Fibroblast of pulmonary artery (primary cell): Measurements from ENCODE around the gene EEF2K.

Experiments used
- DNase-seq: peaks from one replicate; pipeline ENCODE4 v3.0.0-alpha.2; 2010; ENCODE audit warnings: low read depth
- H3K4me3 ChIP-seq: replicated peaks from 2 replicates; pipeline ENCODE4 v1.5.1; 2011; ENCODE audit warnings: low read depth, mild to moderate bottlenecking, control low read depth, low read length, moderate library complexity
- TF ChIP-seq, protein P1 (sequence below): IDR thresholded peaks from 2 replicates; pipeline ENCODE4 v1.5.1; 2011; ENCODE audit warnings: mild to moderate bottlenecking, control low read depth, low read length, inconsistent platforms; ENCODE audit errors: missing control alignments

EEF2K gene

DNA sequence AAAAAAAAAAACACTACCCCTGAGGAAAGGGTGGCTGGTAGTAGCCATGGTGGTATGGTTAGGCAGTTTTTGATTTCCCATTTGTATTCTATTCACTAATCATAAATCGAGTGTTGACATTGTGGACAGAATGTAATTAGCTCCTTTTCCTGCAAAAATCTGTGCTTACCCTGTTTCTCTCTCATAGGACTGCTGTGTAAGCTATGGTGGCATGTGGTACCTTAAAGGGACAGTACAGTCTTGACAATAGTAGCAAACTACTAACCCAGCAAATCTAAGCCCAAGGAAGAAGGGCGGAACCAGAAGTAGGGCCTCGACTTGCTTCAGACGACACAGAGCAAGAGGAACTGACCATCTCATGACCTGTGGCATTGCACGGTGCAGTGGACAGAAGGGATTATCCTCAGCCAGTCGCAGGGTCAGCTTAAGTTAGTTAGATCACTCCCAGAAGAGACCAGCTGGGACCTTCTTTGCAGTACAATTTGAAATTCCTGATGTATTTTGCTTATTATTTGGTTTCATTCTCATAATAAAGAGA lies 127.4 kb downstream of the EEF2K start:
- no peak overlapping the region for H3K4me3 ChIP-seq
- DNase-seq: no peak
- TF ChIP-seq, protein P1, sequence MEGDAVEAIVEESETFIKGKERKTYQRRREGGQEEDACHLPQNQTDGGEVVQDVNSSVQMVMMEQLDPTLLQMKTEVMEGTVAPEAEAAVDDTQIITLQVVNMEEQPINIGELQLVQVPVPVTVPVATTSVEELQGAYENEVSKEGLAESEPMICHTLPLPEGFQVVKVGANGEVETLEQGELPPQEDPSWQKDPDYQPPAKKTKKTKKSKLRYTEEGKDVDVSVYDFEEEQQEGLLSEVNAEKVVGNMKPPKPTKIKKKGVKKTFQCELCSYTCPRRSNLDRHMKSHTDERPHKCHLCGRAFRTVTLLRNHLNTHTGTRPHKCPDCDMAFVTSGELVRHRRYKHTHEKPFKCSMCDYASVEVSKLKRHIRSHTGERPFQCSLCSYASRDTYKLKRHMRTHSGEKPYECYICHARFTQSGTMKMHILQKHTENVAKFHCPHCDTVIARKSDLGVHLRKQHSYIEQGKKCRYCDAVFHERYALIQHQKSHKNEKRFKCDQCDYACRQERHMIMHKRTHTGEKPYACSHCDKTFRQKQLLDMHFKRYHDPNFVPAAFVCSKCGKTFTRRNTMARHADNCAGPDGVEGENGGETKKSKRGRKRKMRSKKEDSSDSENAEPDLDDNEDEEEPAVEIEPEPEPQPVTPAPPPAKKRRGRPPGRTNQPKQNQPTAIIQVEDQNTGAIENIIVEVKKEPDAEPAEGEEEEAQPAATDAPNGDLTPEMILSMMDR: no peak

DNA sequence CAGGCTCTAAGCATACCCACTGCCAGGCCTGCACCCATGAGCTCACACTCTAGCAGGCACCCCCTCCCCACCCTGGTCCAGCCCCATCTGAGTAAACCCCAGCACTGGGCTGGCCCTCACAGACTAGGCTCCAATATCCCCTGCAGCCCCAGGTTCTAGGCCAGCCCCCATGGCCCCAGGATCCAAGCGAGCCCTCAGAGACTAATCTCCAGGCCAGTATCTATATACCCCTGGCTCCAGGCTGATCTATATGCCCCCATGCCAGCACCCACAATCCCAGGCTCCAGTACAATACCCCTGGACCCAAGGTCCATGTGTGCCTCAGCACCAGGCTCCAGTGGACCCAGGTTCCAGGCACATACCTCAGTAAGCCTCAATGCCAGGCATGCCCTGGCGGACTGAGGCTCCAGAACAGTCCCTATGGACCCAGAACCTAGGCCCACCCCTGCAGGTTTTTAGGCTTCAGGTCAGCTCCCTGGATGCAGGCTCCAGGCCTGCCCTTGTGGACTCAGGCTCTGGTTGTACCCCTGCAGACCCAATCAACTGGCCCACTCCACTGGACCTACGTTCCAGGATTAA lies 129.7 kb downstream of the EEF2K start:
- H3K4me3 ChIP-seq: no peak overlapping the region
- DNase-seq: no peak
- TF ChIP-seq, protein P1: no peak

DNA sequence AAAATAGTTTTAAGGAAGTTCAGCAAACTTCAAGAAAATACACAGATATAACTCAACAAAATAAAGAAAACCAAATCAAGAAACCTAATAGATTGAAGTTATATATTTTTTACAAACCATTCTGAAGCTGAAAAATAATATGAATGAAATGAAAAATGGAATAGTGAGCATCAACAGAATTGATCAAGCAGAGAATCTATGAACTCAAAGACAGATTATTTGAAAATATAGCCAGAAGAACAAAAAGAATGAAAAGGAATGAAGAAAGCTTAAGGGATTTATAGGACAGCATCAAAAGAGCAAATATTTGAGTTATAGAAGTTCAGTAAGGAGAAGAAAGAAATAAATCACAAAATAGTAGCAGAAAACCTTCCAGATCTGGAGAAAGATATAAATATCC lies 130.5 kb downstream of the EEF2K start:
- DNase-seq: no peak
- TF ChIP-seq, protein P1: no peak
- H3K4me3 ChIP-seq: no peak overlapping the region

DNA sequence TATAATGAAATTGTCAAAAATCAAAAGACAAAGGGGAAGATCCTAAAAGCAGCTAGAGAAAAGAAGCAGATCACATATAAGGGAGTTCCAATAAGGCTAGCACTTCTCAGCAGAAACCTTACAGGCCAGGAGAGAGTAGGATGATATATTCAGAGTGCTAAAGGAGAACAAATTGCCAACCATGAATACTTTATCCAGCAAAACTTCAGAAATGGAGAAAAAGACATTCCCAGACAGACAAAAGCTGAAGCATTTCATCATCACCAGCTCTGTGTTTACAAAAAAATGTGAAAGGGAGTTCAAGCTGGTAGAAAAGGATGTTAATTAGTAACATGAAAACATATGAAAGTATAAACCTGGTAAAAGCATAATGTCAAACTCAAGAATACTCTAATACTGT lies 131.0 kb downstream of the EEF2K start:
- no peak for DNase-seq
- TF ChIP-seq, protein P1: no peak
- H3K4me3 ChIP-seq: no peak overlapping the region

DNA sequence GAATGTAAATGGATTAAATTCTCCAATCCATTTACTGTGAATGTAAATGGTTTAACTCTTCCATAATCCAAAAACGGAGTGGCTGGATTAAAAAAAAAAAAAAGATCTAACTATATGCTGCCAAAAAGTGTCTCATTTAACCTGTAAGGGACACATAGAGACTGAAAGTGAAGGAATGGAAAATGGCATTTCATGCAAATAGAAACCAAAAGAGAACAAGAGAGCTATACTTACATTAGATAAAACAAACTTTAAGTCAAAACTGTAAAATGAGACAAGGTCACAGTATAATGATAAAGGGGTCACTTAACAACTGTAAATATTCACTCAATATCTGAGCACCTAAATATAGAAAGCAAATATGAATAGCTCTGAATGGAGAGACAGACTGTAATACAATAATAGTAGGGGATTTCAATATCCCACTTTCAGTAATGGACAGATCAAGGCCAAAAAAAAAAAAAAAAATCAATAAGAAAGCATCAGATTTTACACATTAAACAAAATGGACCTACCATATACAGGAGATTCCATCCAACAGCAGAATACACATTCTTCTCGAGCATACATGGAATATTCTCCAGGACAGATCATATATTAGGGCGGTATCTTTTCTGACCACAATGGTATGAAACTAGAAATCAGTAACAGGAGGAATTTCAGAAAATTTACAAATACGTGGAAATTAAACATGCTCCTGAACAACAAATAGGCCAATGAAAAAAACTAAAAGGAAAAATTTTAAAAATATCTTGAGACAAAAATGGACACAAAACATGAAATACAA lies 132.0 kb downstream of the EEF2K start:
- no peak for DNase-seq
- no peak overlapping the region for H3K4me3 ChIP-seq
- TF ChIP-seq, protein P1: no peak
